Measurements from ENCODE around the gene GSTA1.

- TF ChIP-seq CTCF (IDR thresholded peaks at IDR 0.05) = no peak
- no peak for TF ChIP-seq POLR2A (IDR thresholded peaks at IDR 0.05)
Observed at GRCh38 chr6:52821842-52822241, 18.2 kb upstream of the GSTA1 start.

All from prostate gland (tissue), 2 donors.